ENCODE measurements around the gene HOXB2.
"Not testable (repeated sequence)": the region's sequence is repeated elsewhere in the genome, so short reads cannot be mapped to it uniquely, and the experiment has no call there.

Gene HOXB2

DNA sequence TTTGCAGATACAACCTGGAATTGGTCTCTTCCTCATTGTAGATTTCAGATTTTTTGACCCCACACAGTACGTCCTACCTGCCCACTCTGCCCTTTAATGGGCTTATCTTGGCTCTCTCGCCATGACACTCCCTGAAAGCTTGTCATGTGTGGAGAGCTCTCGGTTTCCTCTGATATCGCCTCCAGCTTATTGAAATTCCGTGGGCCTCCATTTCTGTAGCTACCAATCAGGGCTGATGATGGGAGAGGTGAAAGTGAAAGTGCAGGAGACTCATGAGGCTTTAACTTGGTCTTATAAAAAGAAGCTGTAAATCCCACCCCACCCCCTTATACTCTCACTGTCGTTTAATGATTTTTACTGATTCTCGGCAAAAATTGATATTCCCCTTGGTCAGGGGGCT is 31.8 kb downstream of the HOXB2 start:
- DNase-seq: no peak

DNA sequence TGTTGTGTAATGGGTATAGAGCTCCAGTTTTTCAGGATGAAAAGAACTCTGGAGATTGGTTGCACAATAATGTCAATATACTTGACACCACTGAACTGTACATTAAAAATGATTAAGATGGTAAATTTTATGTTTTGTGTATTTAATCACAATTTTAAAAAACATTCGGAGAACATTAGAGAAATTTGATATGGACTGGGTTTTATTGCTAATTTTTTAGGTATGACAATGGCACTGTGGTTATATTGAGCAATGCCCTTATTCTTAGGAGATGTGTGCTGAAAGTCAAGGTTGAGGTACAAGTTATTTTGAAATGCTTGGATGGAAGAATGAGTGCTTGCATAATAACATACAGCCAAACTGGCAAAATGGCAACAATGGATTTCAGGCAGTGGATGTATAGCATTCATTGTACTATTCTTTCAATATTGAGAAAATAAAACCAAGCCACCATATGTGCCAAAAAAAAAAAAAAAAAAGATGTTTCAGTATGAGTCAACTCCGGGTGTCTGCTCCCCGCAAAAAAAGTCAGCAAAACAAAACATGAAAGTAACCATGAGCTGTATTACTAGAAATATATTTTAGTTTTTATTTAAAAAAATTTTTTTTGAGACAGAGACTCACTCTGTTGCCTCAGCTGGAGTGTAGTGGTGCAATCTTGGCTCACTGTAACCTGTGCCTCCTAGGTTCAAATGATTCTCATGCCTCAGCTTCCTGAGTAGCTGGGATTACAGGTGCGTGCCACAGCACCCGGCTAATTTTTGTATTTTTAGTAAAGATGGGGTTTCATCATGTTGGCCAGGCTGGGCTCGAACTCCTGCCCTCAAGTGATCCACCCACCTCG is 33.9 kb downstream of the HOXB2 start:
- DNase-seq: no peak

GRCh38 chr17:48510381-48510760 is 34.5 kb downstream of the HOXB2 start:
- DNase-seq: no peak

DNA sequence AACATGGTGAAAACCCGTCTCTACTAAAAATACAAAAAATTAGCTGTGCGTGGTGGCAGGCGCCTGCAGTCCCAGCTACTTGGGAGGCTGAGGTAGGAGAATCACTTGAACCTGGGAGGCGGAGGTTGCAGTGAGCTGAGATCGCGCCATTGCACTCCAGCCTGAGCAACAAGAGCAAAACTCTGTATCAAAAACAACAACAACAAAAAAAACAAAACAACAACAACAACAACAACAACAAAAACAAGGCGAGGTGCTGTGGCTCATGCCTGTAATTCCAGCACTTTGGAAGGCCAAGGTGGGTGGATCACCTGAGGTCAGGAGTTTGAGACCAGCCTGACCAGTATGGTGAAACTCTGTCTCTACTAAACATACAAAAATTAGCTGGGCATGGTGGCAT is 35.2 kb downstream of the HOXB2 start:
- DNase-seq: not testable (repeated sequence)

GRCh38 chr17:48506246-48506645 is 38.7 kb downstream of the HOXB2 start:
- DNase-seq: peak; percentile 56

DNA sequence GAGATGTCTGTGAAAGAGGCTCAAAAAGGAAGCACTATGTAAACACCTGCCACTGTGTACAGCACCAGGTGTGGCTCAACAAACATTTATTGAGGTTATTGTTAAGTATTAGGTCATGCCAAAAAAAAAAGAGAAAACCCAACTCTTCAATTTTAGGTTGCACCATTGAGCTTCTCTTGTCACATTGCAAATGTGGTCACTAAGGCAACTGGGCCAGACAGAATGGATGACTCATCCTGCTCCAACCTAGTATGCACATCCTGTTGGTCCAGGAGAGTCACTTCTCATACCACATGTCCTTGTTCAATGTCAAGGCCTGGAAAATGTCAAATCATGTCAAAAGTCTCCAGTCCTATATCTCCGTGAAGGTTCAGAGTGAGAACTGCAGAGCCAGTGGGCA is 39.1 kb downstream of the HOXB2 start:
- peak; percentile 98 for DNase-seq

DNA sequence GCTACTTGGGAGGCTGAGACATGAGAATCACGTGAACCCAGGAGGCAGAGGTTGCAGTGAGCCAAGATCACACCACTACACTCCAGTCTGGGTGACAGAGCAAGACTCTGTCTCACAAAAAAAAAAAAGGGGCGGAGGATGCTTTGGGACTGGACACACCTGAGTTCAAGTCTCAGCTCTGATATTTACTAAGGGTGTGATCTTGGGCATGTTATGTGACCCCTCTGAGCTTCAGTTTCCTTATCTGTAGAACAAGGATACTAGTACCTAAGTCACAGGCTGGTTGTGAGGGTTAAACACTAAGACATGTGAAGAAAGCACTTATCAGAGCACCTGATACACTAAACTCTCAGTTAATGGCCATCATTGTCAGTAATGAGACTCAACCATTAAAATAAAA is 40.0 kb downstream of the HOXB2 start:
- DNase-seq: peak; percentile 75

GRCh38 chr17:48503747-48504146 is 41.2 kb downstream of the HOXB2 start:
- DNase-seq: peak; percentile 87

DNA sequence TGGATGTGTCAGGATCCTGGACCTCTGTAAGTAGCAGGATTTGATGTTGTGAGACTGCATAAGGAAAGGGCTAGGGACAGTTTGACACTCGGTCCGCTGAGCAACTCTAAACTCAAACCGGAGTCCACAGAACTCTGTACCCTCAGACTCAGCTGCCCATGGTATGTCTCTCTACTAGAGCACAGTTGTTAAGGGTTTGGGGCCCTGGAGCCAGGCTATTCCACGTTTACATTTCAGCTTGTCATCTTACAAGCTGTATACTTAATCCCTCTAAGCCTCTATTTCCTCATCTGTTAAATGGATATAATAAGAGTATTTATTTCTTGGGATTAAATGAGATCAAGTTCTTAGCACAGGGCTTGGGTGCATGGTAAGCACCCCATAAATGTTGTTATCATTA is 42.0 kb downstream of the HOXB2 start:
- no peak for DNase-seq

DNA sequence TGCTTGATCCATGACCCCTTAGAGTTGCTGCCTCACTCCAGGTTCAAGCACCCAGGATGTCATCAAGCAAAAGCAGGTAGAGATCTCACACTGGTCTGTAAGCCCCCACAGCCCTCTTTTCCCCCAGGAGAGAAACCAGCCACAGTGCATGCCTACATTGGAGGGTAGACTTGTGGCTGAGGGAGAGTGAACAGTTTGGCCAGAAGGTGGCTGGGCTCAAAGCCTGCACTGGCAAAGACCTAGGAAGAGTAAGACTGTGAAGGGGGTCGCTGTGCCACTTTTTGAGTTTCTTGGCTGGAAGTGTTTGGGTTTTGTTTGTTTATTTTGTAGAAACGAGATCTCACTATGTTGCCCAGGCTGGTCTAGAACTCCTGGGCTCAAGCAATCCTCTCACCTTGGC is 42.6 kb downstream of the HOXB2 start:
- DNase-seq: no peak

- peak; percentile 77 for DNase-seq
Measured at GRCh38 chr17:48500435-48501426, 44.2 kb downstream of the HOXB2 start.

DNA sequence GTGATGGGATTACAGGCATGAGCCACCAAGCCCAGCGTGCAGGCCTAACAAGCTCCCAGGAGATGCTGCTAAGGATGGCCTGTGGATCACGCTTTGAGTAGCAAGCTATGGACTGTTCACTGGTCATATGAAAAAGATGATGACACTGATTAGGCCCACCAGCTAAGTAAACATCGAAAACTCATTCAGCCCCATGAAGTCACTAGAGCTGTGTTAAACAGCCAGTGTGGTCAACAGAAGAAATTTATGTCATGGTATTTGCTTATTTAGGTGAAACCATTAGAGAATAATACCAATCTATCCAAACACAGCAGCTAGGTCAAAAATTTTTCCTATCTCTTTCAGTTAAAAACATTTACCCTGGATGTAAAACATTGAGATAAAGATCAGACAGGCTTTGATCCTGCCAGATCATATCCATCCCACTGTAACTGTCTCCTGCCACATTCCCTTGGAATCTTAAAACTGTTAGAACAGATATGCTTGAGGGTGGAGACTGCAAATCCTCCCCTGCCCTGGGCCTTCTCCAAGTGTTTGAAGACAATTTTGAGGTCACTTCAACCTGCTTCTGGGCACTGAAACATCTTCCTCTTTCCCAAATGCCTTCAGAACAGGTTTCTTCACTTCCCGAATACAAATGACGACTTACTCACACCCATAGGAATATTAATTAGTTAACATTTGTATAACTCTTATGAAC is 45.0 kb downstream of the HOXB2 start:
- DNase-seq: peak; percentile 52

DNA sequence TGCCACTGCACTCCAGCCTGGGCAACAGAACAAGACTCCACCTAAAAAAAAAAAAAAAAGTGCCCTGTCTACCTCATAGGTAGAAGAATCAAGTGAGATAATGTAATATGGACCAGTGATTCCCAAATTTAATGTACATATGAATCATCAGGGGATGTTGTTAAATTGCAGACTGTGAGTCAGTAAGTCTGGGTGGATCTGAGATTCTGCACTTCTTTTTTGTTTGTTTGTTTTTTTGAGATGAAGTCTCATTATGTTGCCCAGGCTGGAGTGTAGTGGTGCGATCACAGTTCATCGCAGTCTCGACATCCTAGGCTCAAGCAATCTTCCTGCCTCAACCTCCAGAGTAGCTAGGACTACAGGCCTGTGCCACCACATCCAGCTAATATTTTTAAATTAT is 45.7 kb downstream of the HOXB2 start:
- peak; percentile 56 for DNase-seq

GRCh38 chr17:48498164-48498850 is 46.6 kb downstream of the HOXB2 start:
- DNase-seq: peak; percentile 87

DNA sequence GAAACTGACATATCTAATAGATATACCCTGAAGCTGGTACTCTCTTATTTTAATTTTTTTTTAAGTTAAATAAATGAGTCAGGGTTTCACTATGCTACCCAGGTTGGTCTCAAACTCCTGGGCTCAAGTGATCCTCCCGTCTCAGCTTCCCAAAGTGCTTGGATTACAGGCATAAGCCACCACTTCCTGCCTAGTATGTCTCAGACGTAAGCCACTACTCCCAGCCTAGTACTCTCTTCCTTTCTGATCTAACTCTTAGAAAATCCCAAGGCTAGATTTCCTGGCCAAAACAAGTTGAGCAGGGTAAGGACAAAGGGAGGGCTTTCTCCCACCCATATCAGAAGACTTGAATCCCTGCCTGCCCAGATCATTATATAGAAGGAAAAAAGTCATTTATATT is 47.8 kb downstream of the HOXB2 start:
- DNase-seq: peak; percentile 39

DNA sequence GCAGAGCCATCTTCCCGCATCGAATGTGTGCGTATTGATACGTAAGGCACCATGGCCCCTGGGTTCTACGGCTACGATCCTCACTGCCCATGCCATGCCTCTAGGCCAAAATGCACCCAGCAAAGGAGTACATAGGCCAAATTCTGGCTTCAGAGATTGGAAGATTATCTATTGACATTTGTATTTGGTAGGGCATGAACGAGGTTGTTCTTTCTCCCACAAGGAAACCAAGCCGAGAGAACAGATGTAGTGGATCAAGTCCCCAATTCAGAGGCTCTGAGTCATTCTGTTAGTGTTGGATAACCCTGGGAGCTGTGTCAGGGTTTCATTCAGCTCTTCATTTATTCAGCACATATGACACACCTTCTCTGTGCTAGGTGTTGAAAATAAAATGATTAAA is 50.6 kb downstream of the HOXB2 start:
- peak; percentile 65 for DNase-seq

Measured in NCI-H69 (cell line).